ENCODE data around the gene NEMF.
A peak's percentile ranks its signal among the peaks of the same experiment; 100 is the strongest.
"Not testable (repeated sequence)": the region's sequence is repeated elsewhere in the genome, so short reads cannot be mapped to it uniquely, and the experiment has no call there.

The NEMF gene

GRCh38 chr14:49816844-49817243 is 35.7 kb downstream of the NEMF start:
- DNase-seq, result no peak

- not testable (repeated sequence) for DNase-seq
Observed at GRCh38 chr14:49816118-49816517, 36.5 kb downstream of the NEMF start.

- no peak for DNase-seq
Observed at GRCh38 chr14:49808780-49809179, 43.8 kb downstream of the NEMF start.

- no peak for DNase-seq
Observed at GRCh38 chr14:49796025-49796424, 56.6 kb downstream of the NEMF start.

GRCh38 chr14:49792618-49793017 is 60.0 kb downstream of the NEMF start:
- DNase-seq, result no peak

GRCh38 chr14:49786315-49786714 is 66.3 kb downstream of the NEMF start:
- no peak for DNase-seq

- DNase-seq, result no peak
Observed at GRCh38 chr14:49783394-49784014, 69.1 kb downstream of the NEMF start.

- not testable (repeated sequence) for DNase-seq
Observed at GRCh38 chr14:49781040-49781439, 71.5 kb downstream of the NEMF start.

GRCh38 chr14:49778421-49778820 is 74.2 kb downstream of the NEMF start:
- DNase-seq, result no peak

GRCh38 chr14:49774106-49774505 is 78.5 kb downstream of the NEMF start:
- DNase-seq, result no peak

GRCh38 chr14:49771691-49772090 is 80.9 kb downstream of the NEMF start:
- DNase-seq, result not testable (repeated sequence)

- no peak for DNase-seq
Observed at GRCh38 chr14:49770212-49770817, 82.3 kb downstream of the NEMF start.

- DNase-seq, result no peak
Observed at GRCh38 chr14:49769581-49770211, 82.9 kb downstream of the NEMF start.

GRCh38 chr14:49769171-49769570 is 83.4 kb downstream of the NEMF start:
- no peak for DNase-seq

GRCh38 chr14:49768301-49769121 is 84.1 kb downstream of the NEMF start:
- DNase-seq, result peak; percentile 82

GRCh38 chr14:49767571-49768300 is 84.9 kb downstream of the NEMF start, which contains the start of gene KLHDC2:
TSS of gene KLHDC2 (plus strand) at chr14:49768153. CDS start at chr14:49768469, 316 bp downstream.
- peak; percentile 90 for DNase-seq

GRCh38 chr14:49767270-49767570 is 85.4 kb downstream of the NEMF start:
- DNase-seq, result no peak

- DNase-seq, result no peak
Observed at GRCh38 chr14:49766839-49767238, 85.7 kb downstream of the NEMF start.

GRCh38 chr14:49761839-49762551 is 90.6 kb downstream of the NEMF start:
- no peak for DNase-seq

GRCh38 chr14:49755378-49755777 is 97.2 kb downstream of the NEMF start:
- DNase-seq, result no peak

GRCh38 chr14:49754570-49755097 is 98.0 kb downstream of the NEMF start:
- DNase-seq, result no peak

GRCh38 chr14:49746476-49746875 is 106.1 kb downstream of the NEMF start:
- DNase-seq, result not testable (repeated sequence)

Data from stimulated activated CD8-positive, alpha-beta memory T cell treated with anti-CD3 and anti-CD28 coated beads, Interleukin-4, amount 100 ng/mL, for 48 hours (primary cell).